Neural progenitor cell (in vitro differentiated cells): ENCODE data around the gene EMILIN2. TPM values are rescaled to one million over a fixed set of nuclear protein-coding genes. Genes with fewer than 3 reads are reported as not detected.

Source experiments
- DNase-seq: peaks from one replicate; pipeline ENCODE4 v3.0.0-alpha.2; 2016; ENCODE audit warnings: low spot score
- H2AFZ ChIP-seq: fragments of 200-600 bp; sonication (generic); replicated peaks from 2 replicates; pipeline ENCODE4 v1.6.1; 2016; ENCODE audit warnings: antibody characterized with exemption
- H3F3A ChIP-seq: fragments of 200-600 bp; sonication (generic); 2 replicates; pipeline ENCODE4 v1.6.1; 2016; ENCODE audit warnings: antibody characterized with exemption, low read depth
- H3K27ac ChIP-seq: fragments of 200-600 bp; sonication (generic); 2 replicates; pipeline ENCODE4 v1.5.1; 2016; ENCODE audit warnings: mild to moderate bottlenecking
- H3K27me3 ChIP-seq: fragments of 200-600 bp; sonication (generic); 2 replicates; pipeline ENCODE4 v1.6.1; 2016; ENCODE audit warnings: mild to moderate bottlenecking, moderate library complexity
- H3K36me3 ChIP-seq: fragments of 200-600 bp; sonication (generic); 2 replicates; pipeline ENCODE4 v1.5.1; 2016
- H3K4me1 ChIP-seq: fragments of 200-600 bp; sonication (generic); 2 replicates; pipeline ENCODE4 v1.6.1; 2016; ENCODE audit warnings: mixed run types
- H3K4me2 ChIP-seq: fragments of 200-600 bp; sonication (generic); 2 replicates; pipeline ENCODE4 v1.6.1; 2016
- H3K4me3 ChIP-seq: fragments of 200-600 bp; sonication (generic); 2 replicates; pipeline ENCODE4 v1.5.1; 2016
- H3K79me2 ChIP-seq: fragments of 200-600 bp; sonication (generic); 2 replicates; pipeline ENCODE4 v1.6.1; 2016; ENCODE audit warnings: low read depth
- H3K9ac ChIP-seq: fragments of 200-600 bp; sonication (generic); 2 replicates; pipeline ENCODE4 v1.6.1; 2016
- H3K9me3 ChIP-seq: fragments of 200-600 bp; sonication (generic); 2 replicates; pipeline ENCODE4 v1.5.1; 2016; ENCODE audit warnings: low read depth
- H4K20me1 ChIP-seq: fragments of 200-600 bp; sonication (generic); 2 replicates; pipeline ENCODE4 v1.6.1; 2016; ENCODE audit warnings: low read depth
- H3K27ac Mint-ChIP-seq: 3 replicates; pipeline ENCODE4 v1.8.0; 2021; ENCODE audit warnings: mixed read lengths
- H3K27me3 Mint-ChIP-seq: 2 replicates; pipeline ENCODE4 v1.8.0; 2022; ENCODE audit warnings: low read depth, mild to moderate bottlenecking, inconsistent platforms, moderate library complexity, mixed read lengths; ENCODE audit not compliant: insufficient read depth
- H3K36me3 Mint-ChIP-seq: 3 replicates; pipeline ENCODE4 v1.8.0; 2021; ENCODE audit warnings: mixed read lengths
- H3K4me1 Mint-ChIP-seq: 3 replicates; pipeline ENCODE4 v1.8.0; 2021; ENCODE audit warnings: mixed read lengths
- H3K4me3 Mint-ChIP-seq: 3 replicates; pipeline ENCODE4 v1.8.0; 2021; ENCODE audit warnings: mild to moderate bottlenecking, moderate library complexity, mixed read lengths
- H3K9me3 Mint-ChIP-seq: 3 replicates; pipeline ENCODE4 v1.8.0; 2020; ENCODE audit warnings: mixed read lengths
- CTCF ChIP-seq: fragments of 200-600 bp; sonication (generic); IDR thresholded peaks from 2 replicates; pipeline ENCODE4 v1.5.1; 2017; ENCODE audit warnings: antibody characterized with exemption, mild to moderate bottlenecking
- EZH2 ChIP-seq: fragments of 200-600 bp; sonication (generic); IDR thresholded peaks from 2 replicates; pipeline ENCODE4 v1.6.1; 2017; ENCODE audit warnings: antibody characterized with exemption, mild to moderate bottlenecking, moderate library complexity
- EZH2phosphoT487 ChIP-seq: fragments of 200-600 bp; sonication (generic); IDR thresholded peaks from 2 replicates; pipeline ENCODE4 v1.6.1; 2017; ENCODE audit warnings: antibody characterized with exemption
- total RNA-seq: library from RNA; depleted of rRNA; stranded (reverse); fragments of >200 nt; gene quantifications from 2 replicates; pipeline ENCODE4 v1.2.3, GENCODE V29; 2015; ENCODE audit warnings: low replicate concordance

The EMILIN2 gene
- 2.2 and 10.7 TPM in 2 replicates for total RNA-seq

GRCh38 chr18:2846636-2847316 is at the start of gene EMILIN2:
Gene EMILIN2 (plus strand): TSS chr18:2847006. CDS start chr18:2847189, 183 bp downstream.
- peaks cover 24% of the 10 kb centered on the region for H3F3A ChIP-seq
- no peaks in the 10 kb centered on the region for H3K9me3 Mint-ChIP-seq
- peak within 1 kb of the TSS; percentile 89 for H2AFZ ChIP-seq
- no peak within 1 kb of the TSS for H3K27ac Mint-ChIP-seq
- H3K36me3 Mint-ChIP-seq = no peaks in the 10 kb centered on the region
- H3K27me3 Mint-ChIP-seq = peaks cover 35% of the 10 kb centered on the region
- H3K4me1 ChIP-seq = peaks cover 10% of the 10 kb centered on the region
- H3K9ac ChIP-seq = no peak within 1 kb of the TSS
- H3K4me3 Mint-ChIP-seq = peak within 1 kb of the TSS; percentile 92
- peak; percentile 71 for TF ChIP-seq EZH2phosphoT487
- TF ChIP-seq EZH2 = no peak
- no peak for TF ChIP-seq CTCF
- no peaks in the 10 kb centered on the region for H3K79me2 ChIP-seq
- H3K27me3 ChIP-seq = peaks cover 74% of the 10 kb centered on the region
- no peaks in the 10 kb centered on the region for H3K36me3 ChIP-seq
- DNase-seq = peak; percentile 70
- H4K20me1 ChIP-seq = peaks cover 4% of the 10 kb centered on the region
- no peak within 1 kb of the TSS for H3K27ac ChIP-seq
- H3K4me3 ChIP-seq = peak within 1 kb of the TSS; percentile 68
- no peaks in the 10 kb centered on the region for H3K9me3 ChIP-seq
- peak within 1 kb of the TSS; percentile 99 for H3K4me2 ChIP-seq
- peaks cover 25% of the 10 kb centered on the region for H3K4me1 Mint-ChIP-seq

- Histone ChIP-seq H3K36me3 (peaks cover 22% of the 10 kb centered on the region), H3K9ac (no peak overlapping the region), H3F3A (peaks cover 7% of the 10 kb centered on the region), H3K79me2 (no peaks in the 10 kb centered on the region), H4K20me1 (no peaks in the 10 kb centered on the region), H3K27me3 (no peaks in the 10 kb centered on the region), H3K4me3 (no peak overlapping the region), H3K27ac (no peak overlapping the region), H3K4me1 (no peaks in the 10 kb centered on the region), H2AFZ (no peak overlapping the region), H3K4me2 (no peak overlapping the region), H3K9me3 (no peaks in the 10 kb centered on the region)
- peaks cover 39% of the 10 kb centered on the region for H3K36me3 Mint-ChIP-seq
- no peak for DNase-seq
- no peaks in the 10 kb centered on the region for H3K9me3 Mint-ChIP-seq
- no peak overlapping the region for H3K4me3 Mint-ChIP-seq
- H3K27me3 Mint-ChIP-seq = no peaks in the 10 kb centered on the region
- no peak overlapping the region for H3K27ac Mint-ChIP-seq
- TF ChIP-seq EZH2phosphoT487 = no peak
- no peak for TF ChIP-seq EZH2
- no peak for TF ChIP-seq CTCF
- H3K4me1 Mint-ChIP-seq = no peaks in the 10 kb centered on the region
These were observed 48.9 kb upstream of the EMILIN2 start for GRCh38 chr18:2797951-2798350.

DNA sequence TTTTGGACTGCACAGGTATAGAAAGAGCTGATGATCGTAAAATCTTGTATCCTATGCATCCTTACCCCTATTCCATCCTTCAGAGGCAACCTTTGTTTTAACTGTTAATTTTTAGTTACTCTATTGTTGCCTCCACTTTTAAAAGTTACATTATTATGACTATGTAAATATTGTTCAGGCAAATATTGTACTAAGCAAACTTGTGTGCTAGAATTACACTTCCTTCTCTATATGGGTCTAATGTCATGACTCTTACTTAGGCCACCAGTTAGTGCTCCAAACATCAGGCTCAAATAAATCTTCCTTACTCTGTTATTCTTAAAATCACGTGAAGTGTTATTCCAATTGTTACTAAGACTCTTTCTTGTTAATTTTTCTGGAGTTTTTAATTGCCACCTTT is 47.4 kb upstream of the EMILIN2 start:
- peaks cover 7% of the 10 kb centered on the region for H3F3A ChIP-seq
- H3K27me3 ChIP-seq = no peaks in the 10 kb centered on the region
- no peak overlapping the region for H3K4me3 ChIP-seq
- no peak overlapping the region for H3K4me2 ChIP-seq
- Mint-ChIP-seq H3K9me3 (no peaks in the 10 kb centered on the region), H3K27me3 (no peaks in the 10 kb centered on the region), H3K4me3 (no peak overlapping the region), H3K27ac (no peak overlapping the region), H3K36me3 (peaks cover 41% of the 10 kb centered on the region), H3K4me1 (no peaks in the 10 kb centered on the region)
- H3K27ac ChIP-seq = no peak overlapping the region
- H3K79me2 ChIP-seq = no peaks in the 10 kb centered on the region
- no peak for DNase-seq
- no peak overlapping the region for H3K9ac ChIP-seq
- TF ChIP-seq EZH2 (no peak), CTCF (no peak), EZH2phosphoT487 (no peak)
- H2AFZ ChIP-seq = no peak overlapping the region
- no peaks in the 10 kb centered on the region for H4K20me1 ChIP-seq
- no peaks in the 10 kb centered on the region for H3K9me3 ChIP-seq
- H3K36me3 ChIP-seq = peaks cover 26% of the 10 kb centered on the region
- no peaks in the 10 kb centered on the region for H3K4me1 ChIP-seq
